ENCODE results near the gene BAZ2B. TPM values are rescaled to one million over a fixed set of nuclear protein-coding genes. Genes with fewer than 3 reads are reported as not detected.

BAZ2B gene
- total and polyA plus RNA-seq, 2 donors (not counting 3 experiments of a cell fraction or from before 2014, with no cell fraction given) = 22.1 to 73.8 TPM

GRCh38 chr2:159647667-159648066, 31.3 kb upstream of the BAZ2B start:
- no peaks in the 10 kb centered on the region for H3K27me3 ChIP-seq (ENCODE audit: control insufficient read depth in 2 of 2, insufficient read depth in 2 of 2, low read length in 2 of 2)
- BruUV-seq (replicated peaks) = no TSS peak
- H3K79me2 ChIP-seq (ENCODE audit: control insufficient read depth, insufficient read depth, low read length) = no peaks in the 10 kb centered on the region
- H3K9me1 ChIP-seq (replicated peaks; ENCODE audit: control insufficient read depth, extremely low read depth, insufficient read depth, low read length) = no peaks in the 10 kb centered on the region
- no peak for DNase-seq (ENCODE audit: low read depth, low spot score)
- ChIA-PET CTCF (no interaction called here), POLR2A (no interaction called here)
- no peak overlapping the region for H3K27ac ChIP-seq (ENCODE audit: insufficient read depth, low read depth, low read length)
- H2AFZ ChIP-seq (ENCODE audit: low read depth, low read length) = no peak overlapping the region
- H3K36me3 ChIP-seq (ENCODE audit: control insufficient read depth in 2 of 2, extremely low read depth in 1 of 2, insufficient read depth in 2 of 2, low read length in 2 of 2) = no peaks in the 10 kb centered on the region
- FAIRE-seq = no peak
- no peak overlapping the region for H3K4me3 ChIP-seq (replicated peaks in 1 of 3; ENCODE audit: insufficient read depth in 1 of 3, low read depth in 1 of 3, low read length in 3 of 3)
- no peak overlapping the region for H3K9ac ChIP-seq (replicated peaks; ENCODE audit: extremely low read depth, insufficient read depth, low read length)
- no peaks in the 10 kb centered on the region for H3K9me3 ChIP-seq (replicated peaks; ENCODE audit: control insufficient read depth, insufficient read depth, low read length)
- intact Hi-C loops (cut with micrococcal nuclease) (no loop called here), dilution Hi-C loops (cut with MboI; ENCODE audit: extremely low pct_ligation_motif_present, low sequenced_read_pairs) (no loop called here)
- H3K4me2 ChIP-seq (ENCODE audit: insufficient read depth, low read length) = no peak overlapping the region
- TF ChIP-seq POLR2AphosphoS5 (IDR thresholded peaks at IDR 0.05; ENCODE audit: insufficient read depth, low read depth, low read length) = no peak
- no peak for TF ChIP-seq GATA2 (IDR thresholded peaks at IDR 0.05; ENCODE audit: insufficient read depth, insufficient read length, low read depth, low read length)
- no peak for TF ChIP-seq EZH2 (IDR thresholded peaks at IDR 0.05; ENCODE audit: borderline replicate concordance, low read depth, low read length, severe bottlenecking)
- TF ChIP-seq MYC (IDR thresholded peaks at IDR 0.05; ENCODE audit: low read depth, low read length) = no peak
- TF ChIP-seq JUN (IDR thresholded peaks at IDR 0.05; ENCODE audit: borderline replicate concordance, insufficient read depth, insufficient read length, low read depth) = no peak
- no peak for TF ChIP-seq POLR2A (IDR thresholded peaks at IDR 0.05; ENCODE audit: low read depth, low read length)
- TF ChIP-seq MAX (IDR thresholded peaks at IDR 0.05; ENCODE audit: insufficient read depth, insufficient read length) = no peak
- TF ChIP-seq FOS (IDR thresholded peaks at IDR 0.05; ENCODE audit: borderline replicate concordance, insufficient read depth, low read length) = no peak
- TF ChIP-seq, protein P1, sequence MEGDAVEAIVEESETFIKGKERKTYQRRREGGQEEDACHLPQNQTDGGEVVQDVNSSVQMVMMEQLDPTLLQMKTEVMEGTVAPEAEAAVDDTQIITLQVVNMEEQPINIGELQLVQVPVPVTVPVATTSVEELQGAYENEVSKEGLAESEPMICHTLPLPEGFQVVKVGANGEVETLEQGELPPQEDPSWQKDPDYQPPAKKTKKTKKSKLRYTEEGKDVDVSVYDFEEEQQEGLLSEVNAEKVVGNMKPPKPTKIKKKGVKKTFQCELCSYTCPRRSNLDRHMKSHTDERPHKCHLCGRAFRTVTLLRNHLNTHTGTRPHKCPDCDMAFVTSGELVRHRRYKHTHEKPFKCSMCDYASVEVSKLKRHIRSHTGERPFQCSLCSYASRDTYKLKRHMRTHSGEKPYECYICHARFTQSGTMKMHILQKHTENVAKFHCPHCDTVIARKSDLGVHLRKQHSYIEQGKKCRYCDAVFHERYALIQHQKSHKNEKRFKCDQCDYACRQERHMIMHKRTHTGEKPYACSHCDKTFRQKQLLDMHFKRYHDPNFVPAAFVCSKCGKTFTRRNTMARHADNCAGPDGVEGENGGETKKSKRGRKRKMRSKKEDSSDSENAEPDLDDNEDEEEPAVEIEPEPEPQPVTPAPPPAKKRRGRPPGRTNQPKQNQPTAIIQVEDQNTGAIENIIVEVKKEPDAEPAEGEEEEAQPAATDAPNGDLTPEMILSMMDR (IDR thresholded peaks at IDR 0.05; ENCODE audit: extremely low read depth in 1 of 2, insufficient read depth in 1 of 2, low read depth in 1 of 2, low read length in 2 of 2) = no peak
- H3K4me1 ChIP-seq (ENCODE audit: control insufficient read depth, extremely low read depth, insufficient read depth, low read length) = no peaks in the 10 kb centered on the region
- H4K20me1 ChIP-seq (replicated peaks; ENCODE audit: control insufficient read depth, extremely low read depth, insufficient read depth, low read length) = no peaks in the 10 kb centered on the region

Measured in endothelial cell of umbilical vein (primary cell).